Measurements from ENCODE around the gene CNMD.

Gene CNMD

GRCh38 chr13:52707375-52707774, 32.2 kb downstream of the CNMD start:
- TF ChIP-seq CTCF (IDR thresholded peaks at IDR 0.05; ENCODE audit: control insufficient read depth, insufficient read depth, low read depth, low read length, missing control alignments), result no peak
- DNase-seq (ENCODE audit: low read depth), result no peak
- no peak overlapping the region for H3K4me3 ChIP-seq (ENCODE audit: control insufficient read depth, low read depth, low read length)

DNA sequence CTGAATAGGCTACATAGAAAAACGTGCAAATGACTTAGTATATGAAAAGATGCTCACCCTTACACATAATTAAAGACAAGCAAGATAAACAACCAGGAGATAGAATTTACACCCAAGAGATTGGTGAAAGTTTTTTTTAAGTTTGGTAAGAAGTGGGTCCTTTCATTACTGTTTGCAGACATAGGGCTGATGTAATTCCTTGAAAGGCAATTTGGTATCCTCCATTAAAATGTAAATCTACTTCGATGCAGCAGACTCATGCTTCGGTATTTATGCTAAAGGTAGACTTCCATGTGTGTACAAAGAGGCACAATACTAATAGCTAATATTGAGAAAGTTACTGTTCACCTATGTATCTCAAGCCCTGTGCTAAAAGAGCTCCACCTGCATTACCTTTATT, 33.5 kb downstream of the CNMD start:
- TF ChIP-seq CTCF (IDR thresholded peaks at IDR 0.05; ENCODE audit: control insufficient read depth, insufficient read depth, low read depth, low read length, missing control alignments), result no peak
- no peak for DNase-seq (ENCODE audit: low read depth)
- H3K4me3 ChIP-seq (ENCODE audit: control insufficient read depth, low read depth, low read length), result no peak overlapping the region

GRCh38 chr13:52703482-52703881, 36.1 kb downstream of the CNMD start:
- no peak for DNase-seq (ENCODE audit: low read depth)
- no peak overlapping the region for H3K4me3 ChIP-seq (ENCODE audit: control insufficient read depth, low read depth, low read length)

GRCh38 chr13:52701728-52702465, 37.7 kb downstream of the CNMD start:
- no peak for TF ChIP-seq CTCF (IDR thresholded peaks at IDR 0.05; ENCODE audit: control insufficient read depth, insufficient read depth, low read depth, low read length, missing control alignments)
- DNase-seq (ENCODE audit: low read depth), result no peak
- no peak overlapping the region for H3K4me3 ChIP-seq (ENCODE audit: control insufficient read depth, low read depth, low read length)

More at GRCh38 chr13:52703482-52703881, 36.1 kb downstream of the CNMD start:
- TF ChIP-seq CTCF (IDR thresholded peaks at IDR 0.05; ENCODE audit: control insufficient read depth, insufficient read depth, low read depth, low read length, missing control alignments), result no peak

GRCh38 chr13:52696566-52696965, 43.1 kb downstream of the CNMD start:
- DNase-seq (ENCODE audit: low read depth), result no peak
- H3K4me3 ChIP-seq (ENCODE audit: control insufficient read depth, low read depth, low read length), result no peak overlapping the region
- no peak for TF ChIP-seq CTCF (IDR thresholded peaks at IDR 0.05; ENCODE audit: control insufficient read depth, insufficient read depth, low read depth, low read length, missing control alignments)

DNA sequence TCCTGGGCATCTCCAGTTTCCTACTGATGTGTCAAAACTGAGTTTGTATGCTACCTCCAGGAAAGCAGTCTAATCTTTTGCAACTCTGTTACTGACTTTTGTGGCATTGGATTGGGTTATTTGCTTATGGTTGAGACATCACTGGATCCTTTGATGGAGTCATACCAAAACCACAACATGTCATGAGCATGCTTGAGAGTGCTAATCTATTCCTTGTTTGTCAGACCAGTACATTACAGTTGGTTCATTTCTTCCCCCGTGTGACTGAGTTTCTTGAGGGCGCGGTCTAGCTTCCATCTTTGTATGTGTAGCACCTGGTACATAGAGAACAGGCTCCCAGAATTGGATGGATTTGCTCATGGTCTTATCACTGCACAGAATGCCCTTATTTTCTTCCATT, 43.8 kb downstream of the CNMD start:
- TF ChIP-seq CTCF (IDR thresholded peaks at IDR 0.05; ENCODE audit: control insufficient read depth, insufficient read depth, low read depth, low read length, missing control alignments), result no peak
- H3K4me3 ChIP-seq (ENCODE audit: control insufficient read depth, low read depth, low read length), result no peak overlapping the region
- peak; percentile 18 for DNase-seq (ENCODE audit: low read depth)
